Measurements from ENCODE around the gene PVALEF.

The PVALEF gene

GRCh38 chr17:81128774-81129173, 36.5 kb upstream of the PVALEF start:
- no peak for DNase-seq (ENCODE audit: low read depth in 1 of 2, low spot score in 1 of 2)

- DNase-seq (ENCODE audit: low read depth in 1 of 2, low spot score in 1 of 2) = no peak
These were observed 36.0 kb upstream of the PVALEF start for GRCh38 chr17:81129289-81129688.

- DNase-seq (ENCODE audit: low read depth in 1 of 2, low spot score in 1 of 2) = no peak
These were observed 35.5 kb upstream of the PVALEF start for GRCh38 chr17:81129711-81130367.

- DNase-seq (ENCODE audit: low read depth in 1 of 2, low spot score in 1 of 2) = no peak
These were observed 34.6 kb upstream of the PVALEF start for GRCh38 chr17:81130385-81131361.

- no peak for DNase-seq (ENCODE audit: low read depth in 1 of 2, low spot score in 1 of 2)
These were observed 33.7 kb upstream of the PVALEF start for GRCh38 chr17:81131486-81132196.

- DNase-seq (ENCODE audit: low read depth in 1 of 2, low spot score in 1 of 2) = no peak
These were observed 33.1 kb upstream of the PVALEF start for GRCh38 chr17:81132197-81132540.

GRCh38 chr17:81132770-81133723, 32.3 kb upstream of the PVALEF start:
- DNase-seq (ENCODE audit: low read depth in 1 of 2, low spot score in 1 of 2) = no peak

GRCh38 chr17:81134064-81134781, 31.1 kb upstream of the PVALEF start:
- DNase-seq (ENCODE audit: low read depth in 1 of 2, low spot score in 1 of 2) = no peak

GRCh38 chr17:81135505-81136278, 29.6 kb upstream of the PVALEF start:
- no peak for DNase-seq (ENCODE audit: low read depth in 1 of 2, low spot score in 1 of 2)

GRCh38 chr17:81136366-81136765, 28.9 kb upstream of the PVALEF start:
- no peak for DNase-seq (ENCODE audit: low read depth in 1 of 2, low spot score in 1 of 2)

GRCh38 chr17:81137248-81137647, 28.1 kb upstream of the PVALEF start:
- no peak for DNase-seq (ENCODE audit: low read depth in 1 of 2, low spot score in 1 of 2)

GRCh38 chr17:81138083-81138482, 27.2 kb upstream of the PVALEF start:
- no peak for DNase-seq (ENCODE audit: low read depth in 1 of 2, low spot score in 1 of 2)

GRCh38 chr17:81138500-81138899, 26.8 kb upstream of the PVALEF start:
- no peak for DNase-seq (ENCODE audit: low read depth in 1 of 2, low spot score in 1 of 2)

GRCh38 chr17:81139428-81139827, 25.9 kb upstream of the PVALEF start:
- no peak for DNase-seq (ENCODE audit: low read depth in 1 of 2, low spot score in 1 of 2)

GRCh38 chr17:81140018-81140417, 25.3 kb upstream of the PVALEF start:
- DNase-seq (ENCODE audit: low read depth in 1 of 2, low spot score in 1 of 2) = no peak

GRCh38 chr17:81140695-81141094, 24.6 kb upstream of the PVALEF start:
- DNase-seq (ENCODE audit: low read depth in 1 of 2, low spot score in 1 of 2) = no peak

GRCh38 chr17:81142301-81143199, 22.8 kb upstream of the PVALEF start:
- DNase-seq (ENCODE audit: low read depth in 1 of 2, low spot score in 1 of 2) = peak; percentile 29 to 32

- DNase-seq (ENCODE audit: low read depth in 1 of 2, low spot score in 1 of 2) = no peak
These were observed 22.1 kb upstream of the PVALEF start for GRCh38 chr17:81143200-81143527.

All from stimulated activated CD4-positive, alpha-beta T cell treated with anti-CD3 and anti-CD28 coated beads, Interleukin-15, amount 100 ng/mL, for 1 hour (primary cell).